IPS-15b (cell line): ENCODE results near the gene NRG3.

Experiments used
- H3K27me3 ChIP-seq: one replicate; pipeline ENCODE4 v1.6.1; 2013; ENCODE audit warnings: low read length; ENCODE audit not compliant: control insufficient read depth, insufficient read depth
- H3K36me3 ChIP-seq: one replicate; pipeline ENCODE4 v1.6.1; 2013; ENCODE audit warnings: low read length; ENCODE audit not compliant: control insufficient read depth, insufficient read depth
- H3K4me1 ChIP-seq: one replicate; pipeline ENCODE4 v1.6.1; 2013; ENCODE audit warnings: mild to moderate bottlenecking, low read length; ENCODE audit not compliant: control insufficient read depth, insufficient read depth
- H3K4me3 ChIP-seq: one replicate; pipeline ENCODE4 v1.5.1; 2013; ENCODE audit warnings: low read depth, low read length
- H3K9ac ChIP-seq: one replicate; pipeline ENCODE4 v1.6.1; 2013; ENCODE audit warnings: low read depth, mild to moderate bottlenecking, low read length
- H3K9me3 ChIP-seq: one replicate; pipeline ENCODE4 v1.6.1; 2013; ENCODE audit warnings: mild to moderate bottlenecking, low read length; ENCODE audit not compliant: control insufficient read depth, insufficient read depth

Gene NRG3

DNA sequence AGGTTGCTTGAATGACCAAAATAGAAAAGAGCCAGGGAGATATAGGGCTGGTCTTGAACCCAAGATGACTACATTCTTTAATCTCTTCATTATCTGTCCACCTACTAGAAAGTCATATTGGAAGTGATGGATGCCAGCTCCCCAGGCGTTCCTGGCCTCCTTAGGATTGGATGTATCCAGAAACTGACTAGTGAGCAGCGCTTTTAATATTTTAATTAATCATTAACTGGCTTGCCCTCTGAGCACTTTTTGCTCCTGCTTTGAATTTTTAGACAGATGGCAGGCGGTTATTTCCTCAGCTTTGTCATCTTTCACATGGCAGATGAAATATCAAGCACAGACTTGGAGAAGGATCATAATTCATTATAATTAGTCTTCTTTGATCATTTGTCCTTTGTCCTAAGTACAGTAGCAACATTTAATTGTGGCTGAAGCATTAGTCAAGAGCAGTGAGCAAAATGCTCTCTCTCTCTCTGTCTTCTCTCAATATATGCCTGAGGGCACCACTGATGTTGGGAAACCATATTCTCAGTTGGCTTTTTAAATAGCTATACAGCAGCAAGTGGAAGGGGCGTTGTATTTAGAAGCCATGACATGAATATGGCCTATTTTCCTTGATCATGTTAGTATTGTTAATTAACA is 588.0 kb downstream of the NRG3 start:
- H3K9me3 ChIP-seq: no peaks in the 10 kb centered on the region
- H3K27me3 ChIP-seq: no peaks in the 10 kb centered on the region
- no peak overlapping the region for H3K9ac ChIP-seq
- H3K36me3 ChIP-seq: no peaks in the 10 kb centered on the region
- no peaks in the 10 kb centered on the region for H3K4me1 ChIP-seq
- no peak overlapping the region for H3K4me3 ChIP-seq

GRCh38 chr10:82463614-82464013 is 588.6 kb downstream of the NRG3 start:
- H3K4me1 ChIP-seq: no peaks in the 10 kb centered on the region

GRCh38 chr10:82464191-82464818 is 589.3 kb downstream of the NRG3 start:
- Histone ChIP-seq H3K9ac (no peak overlapping the region), H3K4me1 (peaks cover 5% of the 10 kb centered on the region)

More at GRCh38 chr10:82463614-82464013, 588.6 kb downstream of the NRG3 start:
- no peaks in the 10 kb centered on the region for H3K9me3 ChIP-seq
- H3K27me3 ChIP-seq: no peaks in the 10 kb centered on the region
- no peak overlapping the region for H3K9ac ChIP-seq
- no peak overlapping the region for H3K4me3 ChIP-seq
- no peaks in the 10 kb centered on the region for H3K36me3 ChIP-seq

GRCh38 chr10:82464966-82465365 is 590.0 kb downstream of the NRG3 start:
- Histone ChIP-seq H3K27me3 (no peaks in the 10 kb centered on the region), H3K9me3 (no peaks in the 10 kb centered on the region), H3K9ac (no peak overlapping the region), H3K4me3 (no peak overlapping the region), H3K36me3 (no peaks in the 10 kb centered on the region), H3K4me1 (peaks cover 5% of the 10 kb centered on the region)

More at GRCh38 chr10:82464191-82464818, 589.3 kb downstream of the NRG3 start:
- Histone ChIP-seq H3K27me3 (no peaks in the 10 kb centered on the region), H3K9me3 (no peaks in the 10 kb centered on the region), H3K4me3 (no peak overlapping the region), H3K36me3 (no peaks in the 10 kb centered on the region)

DNA sequence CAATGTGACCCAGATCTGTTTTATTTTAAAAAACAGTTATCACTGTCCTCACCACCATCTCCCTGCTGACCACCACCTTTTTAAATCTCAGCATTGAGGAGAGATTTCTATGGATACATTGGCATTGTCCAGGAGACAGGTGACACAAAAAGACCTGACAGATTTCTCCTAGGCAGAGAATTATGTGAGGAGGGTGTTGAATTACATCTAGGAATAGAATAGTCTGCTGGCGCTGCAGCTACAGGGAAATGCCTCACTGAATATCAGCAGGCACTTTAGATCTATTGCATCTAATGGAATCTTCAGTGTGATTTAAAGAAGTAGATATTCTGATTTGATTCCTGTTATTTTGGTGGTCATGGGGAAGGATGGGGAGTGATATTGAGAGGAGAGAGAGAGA is 593.5 kb downstream of the NRG3 start:
- peaks cover 5% of the 10 kb centered on the region for H3K4me1 ChIP-seq
- H3K27me3 ChIP-seq: no peaks in the 10 kb centered on the region
- no peak overlapping the region for H3K4me3 ChIP-seq
- no peaks in the 10 kb centered on the region for H3K36me3 ChIP-seq
- no peak overlapping the region for H3K9ac ChIP-seq
- no peaks in the 10 kb centered on the region for H3K9me3 ChIP-seq

- H3K4me3 ChIP-seq: no peak overlapping the region
- no peaks in the 10 kb centered on the region for H3K27me3 ChIP-seq
- H3K36me3 ChIP-seq: no peaks in the 10 kb centered on the region
- no peak overlapping the region for H3K9ac ChIP-seq
- H3K9me3 ChIP-seq: no peaks in the 10 kb centered on the region
- H3K4me1 ChIP-seq: peaks cover 5% of the 10 kb centered on the region
Observed at GRCh38 chr10:82472406-82473335, 597.7 kb downstream of the NRG3 start.

- no peaks in the 10 kb centered on the region for H3K27me3 ChIP-seq
- no peaks in the 10 kb centered on the region for H3K4me1 ChIP-seq
- H3K9me3 ChIP-seq: no peaks in the 10 kb centered on the region
- H3K9ac ChIP-seq: no peak overlapping the region
- H3K4me3 ChIP-seq: no peak overlapping the region
- no peaks in the 10 kb centered on the region for H3K36me3 ChIP-seq
Observed at GRCh38 chr10:82477776-82478175, 602.8 kb downstream of the NRG3 start.

GRCh38 chr10:82492647-82493046 is 617.7 kb downstream of the NRG3 start:
- H3K4me3 ChIP-seq: no peak overlapping the region
- H3K27me3 ChIP-seq: no peaks in the 10 kb centered on the region
- H3K9me3 ChIP-seq: no peaks in the 10 kb centered on the region
- no peaks in the 10 kb centered on the region for H3K4me1 ChIP-seq
- H3K36me3 ChIP-seq: no peaks in the 10 kb centered on the region
- no peak overlapping the region for H3K9ac ChIP-seq

DNA sequence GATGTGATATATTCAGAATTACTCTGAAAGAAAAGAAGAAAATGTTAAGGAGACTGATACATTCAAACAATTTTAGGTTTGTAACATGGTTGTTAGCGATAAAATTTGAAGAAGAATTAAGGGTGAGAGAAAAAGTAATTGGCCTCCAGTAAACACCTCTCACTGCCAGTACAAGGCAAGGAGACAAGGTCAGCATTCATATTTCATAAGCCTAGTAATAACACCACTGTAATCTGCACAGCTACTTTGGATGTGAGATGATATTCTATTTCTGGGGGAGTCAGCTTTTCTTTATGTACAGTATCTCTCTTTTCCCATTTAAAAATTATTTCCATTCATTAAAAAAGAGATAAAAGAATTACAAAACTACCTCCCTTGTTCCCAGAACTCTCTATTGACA is 621.1 kb downstream of the NRG3 start:
- no peaks in the 10 kb centered on the region for H3K9me3 ChIP-seq
- no peak overlapping the region for H3K4me3 ChIP-seq
- no peak overlapping the region for H3K9ac ChIP-seq
- H3K27me3 ChIP-seq: no peaks in the 10 kb centered on the region
- no peaks in the 10 kb centered on the region for H3K4me1 ChIP-seq
- no peaks in the 10 kb centered on the region for H3K36me3 ChIP-seq

- H3K27me3 ChIP-seq: no peaks in the 10 kb centered on the region
- H3K4me1 ChIP-seq: no peaks in the 10 kb centered on the region
- no peak overlapping the region for H3K4me3 ChIP-seq
- H3K9me3 ChIP-seq: no peaks in the 10 kb centered on the region
- no peaks in the 10 kb centered on the region for H3K36me3 ChIP-seq
- no peak overlapping the region for H3K9ac ChIP-seq
Observed at GRCh38 chr10:82497439-82497838, 622.4 kb downstream of the NRG3 start.

GRCh38 chr10:82498976-82499375 is 624.0 kb downstream of the NRG3 start:
- Histone ChIP-seq H3K27me3 (no peaks in the 10 kb centered on the region), H3K36me3 (no peaks in the 10 kb centered on the region), H3K9ac (no peak overlapping the region), H3K9me3 (no peaks in the 10 kb centered on the region), H3K4me3 (no peak overlapping the region), H3K4me1 (no peaks in the 10 kb centered on the region)
